ENCODE results near the gene SSB.
"Not testable (repeated sequence)": the region's sequence is repeated elsewhere in the genome, so short reads cannot be mapped to it uniquely, and the experiment has no call there.

SSB gene

DNA sequence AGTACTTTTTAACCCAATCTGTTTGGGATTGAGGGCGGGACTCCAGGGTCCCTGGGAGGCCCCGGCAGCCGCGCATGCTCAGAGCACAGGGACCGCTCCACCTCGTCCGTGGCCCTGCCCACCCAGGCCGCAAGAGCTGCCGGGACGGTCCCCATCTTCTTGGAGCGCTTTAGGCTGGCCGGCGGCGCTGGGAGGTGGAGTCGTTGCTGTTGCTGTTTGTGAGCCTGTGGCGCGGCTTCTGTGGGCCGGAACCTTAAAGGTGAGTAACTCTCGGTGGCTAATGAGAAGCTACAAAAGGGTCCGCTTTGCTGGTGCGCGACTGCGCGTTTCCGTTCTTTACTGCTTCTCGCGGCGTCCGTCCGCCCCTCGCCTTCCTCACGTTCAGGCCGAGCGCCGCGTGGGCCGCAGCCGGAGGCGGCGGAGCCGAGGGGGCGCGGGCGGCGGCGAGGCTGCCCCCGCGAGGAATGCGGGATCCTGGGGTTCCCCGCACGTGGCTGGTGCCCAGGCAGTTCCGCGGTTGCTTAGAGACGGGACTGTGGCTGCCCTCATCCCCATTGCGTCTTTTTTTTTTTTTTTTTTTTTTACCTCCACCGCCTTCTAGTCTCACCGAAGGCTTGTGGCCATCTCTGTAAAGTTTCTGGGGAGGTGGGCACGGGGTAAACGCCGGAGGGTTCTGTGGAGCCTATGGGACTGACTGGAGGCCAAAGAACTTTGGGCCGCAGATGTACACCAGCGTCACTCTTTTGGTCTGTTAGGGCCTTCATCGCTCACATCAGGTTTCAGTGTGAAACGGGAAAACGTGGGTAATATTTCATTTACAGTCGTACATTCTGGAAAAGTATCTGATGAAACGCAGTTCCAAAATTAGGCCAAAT, at the start of gene SSB:
Gene SSB, plus strand, starts transcription at position 154 of the 875 bp plus-strand sequence. CDS start 2,090 bp downstream, outside the sequence.
- in situ Hi-C loops (cut with HindIII; ENCODE audit: low sequenced_read_pairs): no loop called here

DNA sequence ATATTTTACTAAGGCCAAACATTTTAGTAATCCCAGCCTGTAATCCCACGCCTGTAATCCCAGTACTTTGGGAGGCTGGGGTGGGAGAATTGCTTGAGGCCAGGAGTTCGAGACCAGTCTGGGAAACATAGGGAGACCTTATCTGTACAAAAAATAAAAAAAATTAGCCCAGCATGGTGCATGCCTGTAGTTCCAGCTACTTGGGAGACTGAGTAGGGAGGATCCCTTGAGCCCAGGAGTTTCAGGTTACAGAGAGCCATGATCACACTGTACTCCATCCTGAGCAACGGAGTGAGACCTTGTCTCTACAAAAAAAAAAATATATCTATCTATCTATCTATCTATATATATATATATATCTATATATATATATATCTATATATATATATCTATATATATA, 45.9 kb upstream of the SSB start:
- in situ Hi-C loops (cut with HindIII; ENCODE audit: low sequenced_read_pairs): no loop called here

DNA sequence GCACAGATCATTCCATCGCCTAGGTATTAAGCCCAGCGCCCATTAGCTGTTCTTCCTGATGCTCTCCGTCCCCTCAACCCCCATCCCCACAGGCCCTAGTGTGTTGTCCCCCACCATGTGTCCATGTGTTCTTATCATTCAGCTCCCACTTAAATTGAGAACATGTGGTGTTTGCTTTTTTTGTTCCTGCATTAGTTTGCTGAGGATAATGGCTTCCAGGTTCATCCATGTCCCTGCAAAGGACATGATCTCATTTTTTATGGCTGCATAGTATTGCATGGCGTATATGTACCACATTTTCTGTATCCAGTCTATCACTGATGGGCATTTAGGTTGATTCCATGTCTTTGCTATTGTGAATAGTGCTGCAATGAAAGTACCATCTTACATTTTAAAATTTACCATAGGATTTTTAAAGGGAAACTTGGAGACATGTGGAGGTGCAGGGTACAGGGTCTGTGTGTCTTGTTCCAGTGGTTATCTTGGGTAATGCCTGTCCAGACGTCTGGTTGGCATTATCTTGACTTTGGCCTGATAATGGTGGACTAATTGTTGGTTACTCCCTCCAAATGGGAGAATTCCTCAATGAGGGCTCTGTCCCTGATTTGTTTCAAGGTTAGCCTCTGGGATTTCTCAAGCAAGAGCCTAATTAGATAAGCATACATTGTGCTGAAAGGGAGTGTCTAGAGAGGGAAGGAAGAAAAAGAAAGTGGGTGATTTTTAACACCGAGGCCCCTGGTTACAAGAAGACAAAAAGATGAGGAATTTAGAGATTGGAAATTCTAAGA, 43.4 kb upstream of the SSB start:
- in situ Hi-C loops (cut with HindIII; ENCODE audit: low sequenced_read_pairs): no loop called here

DNA sequence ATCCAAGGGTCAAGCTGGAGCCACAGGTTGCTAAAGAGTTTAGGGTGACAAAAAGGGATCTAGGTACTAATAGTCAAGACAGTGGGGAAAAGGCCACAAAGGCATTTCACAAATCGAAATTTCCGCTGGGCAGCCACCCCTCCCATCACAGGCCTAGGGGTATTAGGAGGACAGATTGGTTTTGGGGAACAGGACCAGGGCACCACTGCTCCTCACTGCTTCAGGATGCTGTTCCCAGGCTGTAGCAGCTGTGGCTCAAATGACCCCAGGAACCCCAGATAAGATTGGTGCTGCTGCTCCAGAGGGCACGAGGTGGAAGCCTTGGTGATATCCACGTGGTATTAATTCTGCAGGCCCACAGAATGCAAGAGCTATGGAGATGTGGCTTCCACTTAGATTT, 42.3 kb upstream of the SSB start:
- in situ Hi-C loops (cut with HindIII; ENCODE audit: low sequenced_read_pairs): no loop called here

DNA sequence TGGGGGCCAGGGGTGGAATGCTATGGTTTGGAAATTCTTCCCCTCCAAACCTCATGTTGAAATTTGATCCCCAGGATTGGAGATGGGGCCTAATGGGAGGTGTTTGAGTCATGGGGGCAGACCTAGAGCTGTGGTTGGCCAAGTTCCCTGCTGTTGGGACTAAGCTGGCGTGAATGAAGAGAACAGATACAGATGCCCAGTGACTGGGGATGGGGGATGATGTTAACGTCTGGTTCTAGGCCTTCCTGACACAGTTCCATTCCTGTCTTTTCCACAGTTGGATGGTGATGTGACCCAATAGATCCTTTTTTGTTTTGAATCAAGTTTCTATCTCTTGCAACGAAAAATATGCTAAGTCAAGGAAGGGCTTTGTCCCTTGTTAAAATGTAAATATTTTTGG, 41.3 kb upstream of the SSB start:
- in situ Hi-C loops (cut with HindIII; ENCODE audit: low sequenced_read_pairs): no loop called here

DNA sequence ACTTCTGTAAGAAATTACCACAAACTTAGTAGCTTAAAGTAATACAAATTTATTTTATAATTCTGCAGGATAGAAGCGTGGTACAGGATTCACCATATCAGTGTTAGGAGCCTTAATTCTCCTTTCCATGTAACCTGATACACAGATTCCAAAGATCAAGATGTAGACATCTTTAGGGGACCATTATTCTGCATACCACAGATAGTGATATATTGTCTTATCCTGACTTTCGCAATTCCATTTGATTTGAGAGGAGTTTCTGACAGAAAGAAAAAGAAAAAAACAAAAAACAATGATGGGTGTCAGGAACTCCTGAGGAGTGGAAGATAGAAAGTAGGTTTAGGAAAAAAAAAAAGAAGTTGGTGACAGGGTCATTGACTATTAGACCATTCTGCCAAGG, 40.9 kb upstream of the SSB start:
- in situ Hi-C loops (cut with HindIII; ENCODE audit: low sequenced_read_pairs): no loop called here

DNA sequence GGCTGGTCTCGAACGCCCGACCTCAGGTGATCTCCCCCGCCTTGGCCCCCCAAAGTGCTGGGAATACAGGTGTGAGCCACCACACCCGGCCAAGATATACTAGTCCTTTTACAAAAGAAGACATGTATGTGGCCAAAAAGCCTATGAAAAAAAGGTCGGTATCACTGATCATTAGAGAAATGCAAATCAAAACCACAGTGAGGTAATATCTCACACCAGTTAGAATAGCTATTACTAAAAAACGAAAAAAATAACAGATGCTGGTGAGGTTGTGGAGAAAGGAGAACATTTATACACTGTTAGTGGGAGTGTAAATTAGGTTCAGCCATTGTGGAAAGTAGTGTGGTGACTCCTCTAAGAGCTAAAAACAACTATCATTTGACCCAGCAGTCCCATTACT, 38.7 kb upstream of the SSB start:
- in situ Hi-C loops (cut with HindIII; ENCODE audit: low sequenced_read_pairs): no loop called here

DNA sequence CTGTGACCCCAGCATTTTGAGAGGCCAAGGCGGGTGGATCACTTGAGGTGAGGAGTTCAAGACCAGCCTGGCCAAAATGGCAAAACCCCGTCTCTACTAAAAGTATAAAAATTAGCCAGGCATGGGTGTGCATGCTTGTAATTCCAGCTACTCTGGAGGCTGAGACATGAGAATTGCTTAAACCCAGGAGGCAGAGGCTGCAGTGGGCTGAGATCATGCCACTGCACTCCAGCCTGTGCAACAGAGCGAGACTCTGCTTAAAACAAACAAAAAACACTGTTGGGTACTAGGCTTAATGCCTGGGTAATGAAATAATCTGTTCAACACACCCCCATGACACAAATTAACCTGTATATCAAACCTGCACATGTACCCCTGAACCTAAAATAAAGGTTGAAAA, 37.9 kb upstream of the SSB start:
- in situ Hi-C loops (cut with HindIII; ENCODE audit: low sequenced_read_pairs): not testable (repeated sequence)

DNA sequence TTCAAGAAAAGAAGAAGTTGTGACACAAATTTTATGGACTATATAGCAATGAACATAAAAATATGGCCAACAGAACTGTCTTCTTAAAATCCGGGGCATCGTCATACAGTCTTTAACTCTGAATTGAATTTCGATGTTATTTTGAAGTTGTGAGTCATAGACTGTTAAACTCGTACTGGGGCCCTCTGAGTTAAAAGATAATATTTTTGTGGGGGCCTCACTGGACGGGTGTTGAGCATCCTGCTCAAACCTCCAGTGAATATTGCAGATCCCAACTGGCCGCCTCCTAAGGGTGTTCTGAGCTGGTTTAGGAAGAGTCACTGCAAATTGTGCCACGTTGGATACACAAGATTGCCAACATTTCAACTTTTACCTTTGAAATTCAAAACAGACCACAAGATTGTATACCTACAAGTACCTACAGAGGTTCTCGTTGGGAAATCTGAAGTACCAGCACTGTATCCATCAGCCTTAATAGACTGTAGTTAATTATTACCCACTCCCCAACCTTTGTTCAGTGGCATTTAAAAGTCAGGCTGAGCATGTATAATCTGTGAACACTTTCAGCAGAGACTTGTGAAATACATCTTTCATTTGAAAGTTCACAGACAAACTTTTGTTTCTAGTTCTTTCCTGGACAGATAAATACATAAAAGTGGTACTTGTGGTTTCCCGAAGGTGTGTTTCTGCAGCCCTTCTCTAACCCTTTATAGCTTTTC, 37.3 kb upstream of the SSB start:
- in situ Hi-C loops (cut with HindIII; ENCODE audit: low sequenced_read_pairs): no loop called here

DNA sequence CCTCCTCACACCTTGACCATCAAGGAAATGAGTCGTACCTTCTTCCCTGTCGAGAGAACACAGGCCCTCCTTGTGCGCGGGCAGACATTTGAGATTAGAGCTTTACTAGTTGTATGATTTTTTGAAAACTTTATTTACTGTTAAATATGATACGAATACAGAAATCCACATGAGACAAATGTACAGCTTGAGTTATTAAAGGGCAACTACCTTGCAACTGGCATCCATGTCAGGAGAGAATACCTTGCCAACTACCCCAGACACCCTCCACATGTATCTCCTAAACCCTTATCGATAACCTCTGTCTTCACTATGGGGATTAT, 36.7 kb upstream of the SSB start:
- in situ Hi-C loops (cut with HindIII; ENCODE audit: low sequenced_read_pairs): no loop called here

DNA sequence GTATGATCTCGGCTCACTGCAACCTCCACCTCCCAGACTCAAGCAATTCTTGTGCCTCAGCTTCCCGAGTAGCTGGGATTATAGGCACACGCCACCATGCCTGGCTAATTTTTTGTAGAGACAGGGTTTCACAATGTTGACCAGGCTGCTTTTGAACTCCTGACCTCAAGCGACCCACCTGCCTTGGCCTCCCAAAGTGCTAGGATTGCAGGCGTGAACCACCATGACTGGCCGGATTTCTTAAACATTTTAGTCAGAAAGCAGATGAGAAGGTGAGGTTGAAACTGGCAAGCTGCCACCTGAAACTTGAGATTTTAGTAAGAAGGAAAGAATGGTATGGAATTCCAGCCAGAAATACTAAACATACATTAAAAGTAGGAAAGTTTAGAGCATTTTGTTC, 33.1 kb upstream of the SSB start:
- in situ Hi-C loops (cut with HindIII; ENCODE audit: low sequenced_read_pairs): no loop called here

DNA sequence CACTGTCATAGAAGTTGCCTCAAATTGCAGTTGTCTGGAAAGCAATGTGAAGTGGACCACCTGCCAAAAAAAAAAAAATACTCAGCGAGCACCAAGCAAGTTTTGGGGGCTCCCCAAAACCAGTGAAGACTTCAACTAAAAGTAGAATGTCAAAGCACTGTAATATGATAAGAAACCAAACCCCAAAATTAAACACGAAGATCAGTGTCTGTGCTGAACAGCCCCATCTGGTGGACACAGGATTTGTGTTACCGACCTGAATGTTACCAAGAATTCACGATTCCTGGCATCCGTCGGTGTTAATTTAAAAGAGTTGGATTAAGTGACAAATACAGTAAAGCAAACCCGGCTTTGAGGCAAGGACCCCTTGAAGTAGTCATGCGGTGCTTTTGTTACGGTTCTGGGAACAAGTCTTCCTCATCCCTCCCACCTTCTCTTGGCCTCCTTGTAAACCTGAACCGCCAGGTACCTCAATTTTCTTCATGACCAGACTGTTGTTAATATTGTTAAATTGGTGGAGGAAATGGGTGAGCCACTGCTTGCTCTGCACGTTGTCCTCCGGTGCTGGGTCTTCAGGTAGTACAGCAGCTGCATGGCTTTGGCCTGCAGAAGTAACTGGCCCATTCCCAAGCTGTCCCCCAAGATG, 31.3 kb upstream of the SSB start:
- in situ Hi-C loops (cut with HindIII; ENCODE audit: low sequenced_read_pairs): no loop called here

DNA sequence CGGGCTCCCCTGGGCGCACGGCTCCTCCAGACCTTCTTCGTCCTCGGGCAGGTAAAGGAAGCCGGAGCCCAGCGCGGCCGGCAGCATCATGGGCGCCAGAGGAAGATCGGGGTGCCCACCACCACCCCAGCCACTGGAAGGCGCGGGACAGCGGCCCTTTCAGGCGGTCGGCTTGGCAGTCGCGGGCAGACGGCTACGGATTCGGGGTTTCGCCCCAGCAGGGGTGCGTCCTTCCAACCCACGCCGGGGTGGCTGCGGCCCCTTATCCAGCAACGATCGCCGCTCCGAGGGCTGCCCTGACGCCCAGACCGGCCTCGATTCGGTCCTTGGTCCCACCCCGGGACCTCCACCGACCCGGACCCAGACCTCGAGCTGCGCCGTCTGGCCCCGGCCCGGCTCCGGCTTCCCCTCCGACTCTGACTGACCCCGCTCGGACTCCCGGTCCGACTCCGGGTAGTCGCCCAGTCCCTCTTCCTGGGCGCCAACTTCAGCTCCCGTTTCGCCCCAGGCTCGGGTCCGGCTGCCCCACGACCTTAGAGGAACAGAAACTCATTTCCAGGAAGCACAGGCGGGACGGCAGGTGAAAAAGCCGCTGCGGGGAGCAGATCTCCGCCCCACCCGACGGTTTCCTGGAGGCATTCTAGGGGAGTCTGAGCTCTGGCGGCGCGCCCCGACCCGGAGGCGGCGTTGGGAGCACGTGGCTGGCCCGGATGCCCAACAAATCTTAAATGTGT, 30.2 kb upstream of the SSB start:
- in situ Hi-C loops (cut with HindIII; ENCODE audit: low sequenced_read_pairs): no loop called here

DNA sequence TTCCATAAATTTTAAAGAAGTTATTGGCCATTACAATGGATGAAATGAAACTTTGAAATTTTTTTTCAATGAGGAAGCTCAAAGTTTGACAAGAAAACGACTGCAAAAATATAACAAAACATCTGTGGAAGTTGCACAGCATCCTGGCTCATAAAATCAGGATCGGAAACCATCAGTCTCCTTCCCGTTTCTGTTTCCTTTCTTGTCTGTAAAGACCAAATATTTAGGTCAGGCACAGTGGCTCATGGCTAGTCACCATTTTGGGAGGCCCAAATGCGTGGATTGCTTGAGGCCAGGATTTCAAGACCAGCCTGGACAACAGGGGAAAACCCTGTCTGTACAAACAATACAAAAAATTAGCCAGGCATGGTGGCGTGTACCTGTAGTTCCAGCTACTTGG, 27.6 kb upstream of the SSB start:
- in situ Hi-C loops (cut with HindIII; ENCODE audit: low sequenced_read_pairs): no loop called here

DNA sequence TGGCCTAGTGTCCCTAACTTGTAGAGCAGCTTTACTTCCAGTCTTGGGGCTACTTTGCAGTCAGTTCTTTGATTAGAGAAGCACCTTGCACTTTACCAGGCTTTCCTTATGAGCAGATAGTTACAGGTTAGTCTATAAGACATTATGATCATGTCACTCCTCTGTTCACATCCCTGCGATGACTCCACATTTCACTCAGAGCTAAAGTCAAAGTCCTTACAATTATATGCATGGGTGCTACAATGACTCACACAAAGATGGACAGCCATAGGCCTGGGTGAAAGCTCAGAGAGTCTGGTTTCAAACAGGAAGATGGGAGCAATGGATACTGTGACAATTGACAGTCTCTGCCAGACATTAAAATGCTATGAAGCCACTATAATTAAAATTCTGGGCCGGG, 27.1 kb upstream of the SSB start:
- in situ Hi-C loops (cut with HindIII; ENCODE audit: low sequenced_read_pairs): no loop called here

DNA sequence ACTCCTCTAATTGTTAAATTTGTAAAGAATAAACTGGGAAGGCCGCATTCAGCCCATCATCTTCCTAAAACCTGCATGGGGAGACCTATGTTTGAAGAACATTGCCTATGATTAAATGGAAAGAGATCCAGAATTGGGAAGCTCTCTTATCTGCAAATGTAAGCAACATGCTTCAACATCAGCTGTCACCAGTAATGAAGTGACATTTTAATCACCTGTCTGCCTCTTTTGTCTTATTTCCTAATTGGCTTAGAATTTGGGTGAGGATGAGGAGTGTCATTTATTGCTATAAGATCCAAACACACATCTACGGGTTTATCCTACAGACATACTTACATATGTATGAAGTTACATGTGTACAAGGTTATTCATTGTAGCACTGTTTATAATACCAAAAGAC, 26.0 kb upstream of the SSB start:
- in situ Hi-C loops (cut with HindIII; ENCODE audit: low sequenced_read_pairs): no loop called here

DNA sequence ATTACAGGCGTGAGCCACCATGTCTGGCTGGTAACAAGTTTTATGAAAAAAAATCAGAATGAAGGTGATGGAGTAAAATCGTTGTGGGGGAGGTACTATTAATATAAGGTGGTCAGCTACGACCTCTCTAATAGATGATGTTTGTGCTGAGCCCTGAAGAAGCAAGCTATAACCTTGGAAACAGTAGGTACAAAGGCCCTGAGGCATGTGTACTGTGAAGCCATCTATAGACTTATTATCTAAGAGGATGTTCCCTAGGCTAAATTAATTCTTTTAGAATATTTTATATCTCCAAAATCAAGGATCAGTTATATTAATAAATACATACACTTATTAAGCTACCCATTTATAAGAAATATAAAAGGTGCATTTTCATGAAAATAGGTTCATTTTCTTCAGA, 23.3 kb upstream of the SSB start:
- in situ Hi-C loops (cut with HindIII; ENCODE audit: low sequenced_read_pairs): no loop called here

DNA sequence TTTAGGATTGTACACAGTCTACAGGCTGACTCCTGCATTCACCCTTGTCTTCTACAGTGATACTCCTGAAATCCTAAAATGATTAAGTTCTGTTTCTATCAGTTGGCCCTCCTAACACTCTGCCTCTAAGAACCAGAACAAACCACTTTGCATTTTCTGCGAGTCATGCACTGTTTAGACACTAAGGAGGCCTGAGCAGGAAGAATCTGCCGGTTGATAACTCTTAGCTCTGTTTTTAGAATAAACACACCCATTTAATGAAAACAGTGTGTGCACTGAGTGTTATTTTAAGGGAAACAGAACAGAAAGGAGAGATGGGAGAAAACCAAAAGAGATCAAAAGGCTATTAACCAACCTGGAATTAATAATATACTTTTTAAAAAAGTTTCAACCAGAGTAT, 22.9 kb upstream of the SSB start:
- in situ Hi-C loops (cut with HindIII; ENCODE audit: low sequenced_read_pairs): no loop called here

DNA sequence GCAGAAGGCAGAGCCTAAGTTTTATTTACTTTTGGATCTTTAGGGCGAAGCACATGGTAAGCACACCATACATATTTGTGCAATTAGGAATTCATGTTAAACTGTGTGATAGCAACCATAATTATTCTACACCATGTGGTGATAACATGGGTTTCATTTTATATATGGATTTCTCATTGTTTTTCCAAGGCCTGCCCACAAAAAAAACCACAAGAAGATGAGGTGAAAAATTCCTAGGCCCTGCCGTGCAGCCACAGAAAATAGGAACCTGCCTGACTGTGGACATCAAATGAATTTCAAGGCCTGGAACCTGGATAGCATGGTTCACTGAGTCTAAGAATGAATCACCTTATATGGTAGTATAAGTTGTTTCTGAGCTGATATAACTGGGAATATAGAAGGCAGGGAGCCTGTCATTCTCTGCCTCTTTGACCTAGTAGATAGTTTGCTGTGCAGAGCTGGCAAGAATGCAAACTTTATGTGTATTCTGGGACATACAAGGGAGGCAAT, 22.4 kb upstream of the SSB start:
- in situ Hi-C loops (cut with HindIII; ENCODE audit: low sequenced_read_pairs): no loop called here

DNA sequence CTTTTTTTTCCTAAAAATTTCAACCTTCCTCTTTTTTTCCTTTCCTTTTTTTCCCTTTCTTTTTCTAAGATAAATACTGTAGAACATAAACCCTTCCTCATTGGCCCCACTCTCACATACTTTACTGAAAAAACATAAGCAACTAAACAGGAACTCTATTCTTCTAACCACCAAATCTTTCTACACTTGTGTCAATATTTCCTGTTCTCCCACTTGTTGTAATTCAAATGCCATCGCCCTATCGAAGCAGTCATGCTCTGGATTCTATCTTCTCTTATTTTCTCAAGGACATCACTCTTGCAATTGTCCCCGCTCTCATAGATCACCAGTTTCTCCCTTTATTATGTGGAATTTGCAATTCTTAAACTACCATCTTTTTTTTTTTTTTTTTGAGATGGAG, 20.2 kb upstream of the SSB start:
- in situ Hi-C loops (cut with HindIII; ENCODE audit: low sequenced_read_pairs): no loop called here

Data from endothelial cell of hepatic sinusoid (primary cell).